Heart left ventricle (tissue), 16 donors: ENCODE data around the gene HES1. TPM values are rescaled to one million over a fixed set of nuclear protein-coding genes. Genes with fewer than 3 reads are reported as not detected.
"Not testable (repeated sequence)": the region's sequence is repeated elsewhere in the genome, so short reads cannot be mapped to it uniquely, and the experiment has no call there.

Experiments
- ATAC-seq, 4 donors: fragments of 200-7000 bp; cut with Tn5 transposase; one replicate each; pipeline ENCODE4 v1.9.1; 2020 to 2022; ENCODE audit warnings: moderate library complexity in 4 of 4, mild to moderate bottlenecking in 3 of 4, moderate number of reproducible peaks in 1 of 4
- DNase-seq, 5 donors: peaks; one replicate each; pipeline ENCODE4 v3.0.0-alpha.2; 2020
- H3K27ac ChIP-seq, 12 donors: fragments of 200-600 bp; sonication (generic) in 4 of 12; one replicate each; pipeline versions ENCODE4 v1.5.0 to v1.8.0; 2016 to 2022; ENCODE audit warnings: mild to moderate bottlenecking in 2 of 12
- H3K27me3 ChIP-seq, 9 donors: fragments of 200-600 bp; sonication (generic) in 2 of 9; one replicate each; pipeline versions ENCODE4 v1.5.1 to v1.8.0; 2016 to 2022; ENCODE audit warnings: mild to moderate bottlenecking in 3 of 9
- H3K36me3 ChIP-seq, 9 donors: fragments of 200-600 bp; sonication (generic) in 2 of 9; one replicate each; pipeline versions ENCODE4 v1.5.0 to v1.8.0; 2018 to 2022; ENCODE audit warnings: mild to moderate bottlenecking in 2 of 9
- H3K4me1 ChIP-seq, 12 donors: fragments of 200-600 bp; sonication (generic) in 4 of 12; one replicate each; pipeline versions ENCODE4 v1.5.0 to v1.8.0; 2016 to 2022; ENCODE audit warnings: mild to moderate bottlenecking in 3 of 12
- H3K4me3 ChIP-seq, 12 donors: fragments of 200-600 bp; sonication (generic) in 4 of 12; one replicate each; pipeline versions ENCODE4 v1.5.0 to v1.8.0; 2017 to 2022; ENCODE audit warnings: mild to moderate bottlenecking in 9 of 12, moderate library complexity in 4 of 12
- H3K9me3 ChIP-seq, 12 donors: fragments of 200-600 bp; sonication (generic) in 4 of 12; one replicate each; pipeline versions ENCODE4 v1.5.0 to v1.8.0; 2016 to 2022; ENCODE audit warnings: mild to moderate bottlenecking in 1 of 12
- CTCF ChIP-seq, 12 donors: fragments of 200-600 bp; sonication (generic) in 4 of 12; IDR thresholded peaks; one replicate each; pipeline versions ENCODE4 v1.5.0 to v1.8.0; 2018 to 2022; ENCODE audit warnings: antibody characterized with exemption in 12 of 12, mild to moderate bottlenecking in 5 of 12
- POLR2A ChIP-seq, 2 donors: fragments of 450-650 bp; IDR thresholded peaks; one replicate each; pipeline ENCODE4 v1.6.1; 2017; ENCODE audit warnings: antibody characterized with exemption in 2 of 2, mild to moderate bottlenecking in 2 of 2, moderate library complexity in 2 of 2
- WGBS, 4 donors: extraction: QIAGEN DNeasy Blood & Tissue Kit in 2 of 4; methylation state at CpG; one replicate each; pipeline versions ENCODE4 v1.1.5 to v1.1.7; 2013 to 2018; 5-methylcytosine and 5-hydroxymethylcytosine counted together
- intact Hi-C, 10 donors: fragments of 100-400 bp; cut with DNase I; formaldehyde crosslinking; loops; one replicate each; pipeline versions ENCODE4 v1.11.1 to v1.14.2; 2022
- polyA plus RNA-seq, 2 donors: library from polyadenylated mRNA; stranded (reverse); fragments of 200-250 nt; gene quantifications; one replicate each; pipeline ENCODE4 v1.2.3, GENCODE V29; 2013
- total RNA-seq, 9 donors: library from RNA; depleted of rRNA in 2 of 9; stranded (reverse); fragments of >200 nt in 2 of 9; fragmentation: NEBNext Ultra II Directional in 3 of 9; extraction: Animal tissue kit (Norgen Biotek cat#: 25700) in 3 of 9; gene quantifications; one replicate each; pipeline versions ENCODE4 v1.1.0 to v1.2.4, GENCODE V29; 2016 to 2023
- donor health status: ischemic (EF 13 %, LVEDD 7.1; RV severe dilation, severe dysfunction).
- donor health status: healthy with polysubstance abuse.
- donor health status: DM: no; HTN: yes; CAD: no.
- donor health status: DM: no; HTN: no; CAD: no.
- donor health status: ischemic (EF 25% LVEDD 6.9; RV normal size, moderate dysfunction).
- donor health status: ischemic (EF 25% LVEDD 5.7; RV mildly dilated, moderate dysfunction).
- donor health status: healthy.
- donor health status: DM: yes; HTN: yes; CAD: no.
- donor health status: ischemic (EF 35%, LVEDD 5.7; RV mildly dilated, moderate dysfunction).
- donor health status: nonischemic (EF 11% LVEDD 7.7; RV severe dilation, severe dysfunction).
- donor health status: DM: yes; HTN: yes; CAD: no.
- donor health status: PGD.
- donor health status: ischemic (EF 29% LVEDD 5.4; RV normal size, mild dysfunction).
- donor health status: nonischemic (EF 23%, LVEDD 6.1; RV moderate dilation, normal function).

The HES1 gene
- total and polyA plus RNA-seq, 11 donors: 9.2 to 32.3 (median 12.0) TPM

- no peaks in the 10 kb centered on the region for H3K36me3 ChIP-seq
- H3K4me3 ChIP-seq: no peak overlapping the region
- ATAC-seq: no peak
- DNase-seq: no peak
- intact Hi-C loops: no loop called here
- WGBS, 4 donors: 94 to 97% (median 95%) methylated on average over 11 of the region's 11 CpGs
- H3K27ac ChIP-seq: peak overlapping the region in 1 of 12 donors; percentile 50
- H3K27me3 ChIP-seq: peaks cover 0 to 2% (median 0%) of the 10 kb centered on the region in 9 donors
- peaks cover 0 to 29% (median 3%) of the 10 kb centered on the region in 12 donors for H3K4me1 ChIP-seq
- no peaks in the 10 kb centered on the region for H3K9me3 ChIP-seq
- TF ChIP-seq CTCF (IDR thresholded peaks at IDR 0.05) (no peak), POLR2A (IDR thresholded peaks at IDR 0.05) (no peak)
Measured at GRCh38 chr3:194087995-194088855, 47.7 kb upstream of the HES1 start.

GRCh38 chr3:194089357-194090177, 46.4 kb upstream of the HES1 start:
- H3K9me3 ChIP-seq: no peaks in the 10 kb centered on the region
- TF ChIP-seq POLR2A (IDR thresholded peaks at IDR 0.05) (no peak), CTCF (IDR thresholded peaks at IDR 0.05) (no peak)
- H3K27ac ChIP-seq: peak overlapping the region in 2 of 12 donors; percentile 36 to 63
- no peak overlapping the region for H3K4me3 ChIP-seq
- no peaks in the 10 kb centered on the region for H3K27me3 ChIP-seq
- peaks cover 0 to 25% (median 0%) of the 10 kb centered on the region in 12 donors for H3K4me1 ChIP-seq
- ATAC-seq (peak in 3 of 4 donors; percentile 69 to 86 (median 86)), DNase-seq (peak in 4 of 5 donors; percentile 34 to 86 (median 75))
- intact Hi-C loops: no loop called here
- H3K36me3 ChIP-seq: no peaks in the 10 kb centered on the region
- 65 to 71% (median 69%) methylated on average over 12 to 18 of the region's 18 CpGs for WGBS, 4 donors

- intact Hi-C loops, H3K36me3 ChIP-seq, ATAC-seq, H3K9me3 ChIP-seq, H3K27me3 ChIP-seq, DNase-seq, H3K4me3 ChIP-seq: not testable (repeated sequence)
- Histone ChIP-seq H3K4me1 (peaks cover 0 to 29% (median 0%) of the 10 kb centered on the region in 12 donors), H3K27ac (peak overlapping the region in 1 of 12 donors; percentile 63)
- 96 to 98% (median 97%) methylated on average over 10 of the region's 10 CpGs for WGBS, 4 donors
Measured at GRCh38 chr3:194090178-194090555, 45.8 kb upstream of the HES1 start.

- no peak for ATAC-seq
- no peak overlapping the region for H3K4me3 ChIP-seq
- no peak for TF ChIP-seq CTCF (IDR thresholded peaks at IDR 0.05)
- TF ChIP-seq POLR2A (IDR thresholded peaks at IDR 0.05): no peak
- no peak overlapping the region for H3K27ac ChIP-seq
- peaks cover 0 to 34% (median 0%) of the 10 kb centered on the region in 12 donors for H3K4me1 ChIP-seq
- H3K27me3 ChIP-seq: no peaks in the 10 kb centered on the region
- intact Hi-C loops: no loop called here
- no peak for DNase-seq
- no peaks in the 10 kb centered on the region for H3K9me3 ChIP-seq
- H3K36me3 ChIP-seq: no peaks in the 10 kb centered on the region
- WGBS, 4 donors: 90 to 98% (median 97%) methylated on average over 5 to 8 of the region's 8 CpGs
Measured at GRCh38 chr3:194090716-194091115, 45.2 kb upstream of the HES1 start.
